Smooth muscle cell of bladder (primary cell): ENCODE measurements around the gene ABAT. TPM values are rescaled to one million over a fixed set of nuclear protein-coding genes. Genes with fewer than 3 reads are reported as not detected.

Experiments
- total RNA-seq: library from RNA; depleted of rRNA; stranded (reverse); fragments of >200 nt; gene quantifications from 2 replicates; pipeline ENCODE4 v1.2.3, GENCODE V29; 2014

ABAT gene
- total RNA-seq: 4.6 and 5.5 TPM in 2 replicates

GRCh38 chr16:8674413-8675022, at the start of gene ABAT:
TSS of gene ABAT (plus strand) at chr16:8674617. CDS start at chr16:8735740, 61,123 bp downstream.

DNA sequence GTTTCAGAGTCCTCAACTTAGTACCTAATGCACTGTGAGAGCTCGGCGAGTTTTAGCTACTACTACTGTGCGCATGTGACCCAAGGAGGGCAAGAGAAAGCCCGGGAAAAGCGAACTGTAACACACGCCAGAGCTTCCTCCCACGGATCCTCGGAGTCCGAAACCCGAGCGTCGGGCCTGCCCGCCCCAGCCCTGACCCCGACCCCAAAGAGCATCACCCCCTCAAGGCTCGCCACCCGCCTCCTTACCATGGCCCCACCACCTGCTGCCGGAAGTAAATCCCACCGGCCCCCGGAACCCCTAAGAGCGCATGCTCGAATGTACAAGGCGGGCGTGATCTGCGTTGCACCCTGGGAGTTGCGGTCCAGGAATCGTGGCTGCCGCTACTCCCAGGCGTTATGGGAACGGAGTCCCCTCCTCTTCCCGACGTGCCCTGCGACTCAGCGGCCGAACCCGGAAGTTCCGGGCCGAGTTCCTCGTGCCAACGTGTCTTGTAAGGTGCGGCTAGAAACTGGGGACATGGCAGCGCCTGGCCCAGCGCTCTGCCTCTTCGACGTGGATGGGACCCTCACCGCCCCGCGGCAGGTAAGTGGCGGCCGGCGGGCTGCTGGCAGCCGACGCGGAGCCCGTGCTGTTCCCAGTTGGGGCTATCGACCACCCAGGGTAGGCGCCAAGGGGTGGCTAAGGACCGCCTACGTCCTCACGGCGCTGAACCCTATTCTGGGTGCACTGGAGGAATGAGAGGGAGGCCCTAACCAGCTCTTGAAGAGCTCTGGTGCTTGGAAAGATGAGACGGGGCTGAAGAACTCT, 123.2 kb downstream of the ABAT start, which contains the start of the genes PMM2 and TMEM186:
PMM2 (plus strand) TSS at position 476 of the 810 bp plus-strand sequence; CDS start at position 520, 44 bp downstream.
TMEM186 (minus strand) TSS at position 276 of the 810 bp plus-strand sequence; CDS start at position 251, 25 bp downstream.

Other genes with a start within 250 kb of the ABAT start
- gene TMEM114, start 84.1 kb upstream of the ABAT start, total RNA-seq: not detected in 2 replicates
- 22.0 and 26.1 TPM in 2 replicates for gene METTL22, start 52.9 kb upstream of the ABAT start, total RNA-seq
- gene TMEM186, start 123.0 kb downstream of the ABAT start, total RNA-seq: 4.8 and 4.9 TPM in 2 replicates
- gene PMM2, start 123.2 kb downstream of the ABAT start, total RNA-seq: 24.9 and 27.3 TPM in 2 replicates
- 190 and 203 TPM in 2 replicates for gene CARHSP1, start 194.4 kb downstream of the ABAT start, total RNA-seq
- not detected in 2 replicates for gene LITAFD, start 207.7 kb downstream of the ABAT start, total RNA-seq